C4-2B (cell line): ENCODE measurements around the gene SOX12.

Source experiments
- ZFX ChIP-seq: fragments of 450-650 bp; IDR thresholded peaks from 2 replicates; pipeline ENCODE4 v1.6.1; 2017
- TF ChIP-seq, protein P1 (sequence below): fragments of 450-650 bp; conservative IDR thresholded peaks from 2 replicates; pipeline ENCODE4 v1.5.1; 2017; ENCODE audit warnings: mild to moderate bottlenecking

DNA sequence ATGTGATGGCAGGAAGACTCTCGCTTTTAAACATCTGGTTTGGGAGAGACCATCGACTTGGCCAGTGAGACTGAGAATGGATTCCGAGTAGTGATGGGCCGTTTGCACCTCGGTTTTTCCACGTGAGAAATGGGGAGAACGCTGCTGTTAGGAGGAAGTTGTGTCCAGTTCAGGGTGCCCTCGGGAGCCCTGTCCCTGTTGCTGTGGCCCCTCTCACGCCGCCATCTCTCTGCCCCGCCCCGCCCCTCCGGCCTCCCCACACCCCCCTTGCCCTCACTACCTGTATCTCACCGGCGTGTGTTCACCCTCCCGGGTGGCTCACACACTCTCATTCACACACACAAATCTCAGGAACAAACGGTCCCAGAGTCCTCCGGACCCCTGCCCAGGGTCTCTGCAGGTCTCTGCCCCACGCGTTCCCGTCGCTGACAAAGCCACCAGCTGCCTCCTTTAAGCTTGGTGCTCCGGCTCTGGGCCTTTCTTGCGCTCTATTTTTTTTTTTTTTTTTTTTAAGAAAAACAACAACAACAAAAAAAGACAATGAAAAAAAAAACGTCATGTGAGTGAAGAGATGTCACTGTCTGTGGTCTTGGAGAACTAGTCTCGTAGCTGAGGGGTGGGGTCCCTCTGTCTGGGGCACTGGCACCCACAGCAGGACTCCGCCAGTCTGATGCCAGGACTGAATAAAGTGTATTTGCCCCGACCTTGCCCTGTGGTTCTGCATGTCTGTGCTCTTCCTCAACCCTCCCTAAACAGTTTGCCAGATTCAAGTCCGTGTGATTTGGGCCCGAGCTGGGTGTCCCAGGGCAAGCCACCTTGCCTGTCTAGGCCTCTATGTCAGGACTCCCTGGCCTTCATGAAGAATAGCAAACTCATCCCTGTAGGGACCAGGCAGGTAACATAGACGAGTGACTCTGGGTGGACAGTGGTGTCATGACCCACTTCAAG is 2.9 kb downstream of the SOX12 start:
- TF ChIP-seq, protein P1, sequence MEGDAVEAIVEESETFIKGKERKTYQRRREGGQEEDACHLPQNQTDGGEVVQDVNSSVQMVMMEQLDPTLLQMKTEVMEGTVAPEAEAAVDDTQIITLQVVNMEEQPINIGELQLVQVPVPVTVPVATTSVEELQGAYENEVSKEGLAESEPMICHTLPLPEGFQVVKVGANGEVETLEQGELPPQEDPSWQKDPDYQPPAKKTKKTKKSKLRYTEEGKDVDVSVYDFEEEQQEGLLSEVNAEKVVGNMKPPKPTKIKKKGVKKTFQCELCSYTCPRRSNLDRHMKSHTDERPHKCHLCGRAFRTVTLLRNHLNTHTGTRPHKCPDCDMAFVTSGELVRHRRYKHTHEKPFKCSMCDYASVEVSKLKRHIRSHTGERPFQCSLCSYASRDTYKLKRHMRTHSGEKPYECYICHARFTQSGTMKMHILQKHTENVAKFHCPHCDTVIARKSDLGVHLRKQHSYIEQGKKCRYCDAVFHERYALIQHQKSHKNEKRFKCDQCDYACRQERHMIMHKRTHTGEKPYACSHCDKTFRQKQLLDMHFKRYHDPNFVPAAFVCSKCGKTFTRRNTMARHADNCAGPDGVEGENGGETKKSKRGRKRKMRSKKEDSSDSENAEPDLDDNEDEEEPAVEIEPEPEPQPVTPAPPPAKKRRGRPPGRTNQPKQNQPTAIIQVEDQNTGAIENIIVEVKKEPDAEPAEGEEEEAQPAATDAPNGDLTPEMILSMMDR = no peak
- no peak for TF ChIP-seq ZFX
